Stimulated activated CD4-positive, alpha-beta T cell treated with anti-CD3 and anti-CD28 coated beads, Interleukin-4, amount 100 ng/mL, for 24 hours (primary cell): ENCODE results near the gene RPA1.

Experiments
- DNase-seq: peaks from one replicate; pipeline ENCODE4 v3.0.0-alpha.2; 2020

Gene RPA1

DNA sequence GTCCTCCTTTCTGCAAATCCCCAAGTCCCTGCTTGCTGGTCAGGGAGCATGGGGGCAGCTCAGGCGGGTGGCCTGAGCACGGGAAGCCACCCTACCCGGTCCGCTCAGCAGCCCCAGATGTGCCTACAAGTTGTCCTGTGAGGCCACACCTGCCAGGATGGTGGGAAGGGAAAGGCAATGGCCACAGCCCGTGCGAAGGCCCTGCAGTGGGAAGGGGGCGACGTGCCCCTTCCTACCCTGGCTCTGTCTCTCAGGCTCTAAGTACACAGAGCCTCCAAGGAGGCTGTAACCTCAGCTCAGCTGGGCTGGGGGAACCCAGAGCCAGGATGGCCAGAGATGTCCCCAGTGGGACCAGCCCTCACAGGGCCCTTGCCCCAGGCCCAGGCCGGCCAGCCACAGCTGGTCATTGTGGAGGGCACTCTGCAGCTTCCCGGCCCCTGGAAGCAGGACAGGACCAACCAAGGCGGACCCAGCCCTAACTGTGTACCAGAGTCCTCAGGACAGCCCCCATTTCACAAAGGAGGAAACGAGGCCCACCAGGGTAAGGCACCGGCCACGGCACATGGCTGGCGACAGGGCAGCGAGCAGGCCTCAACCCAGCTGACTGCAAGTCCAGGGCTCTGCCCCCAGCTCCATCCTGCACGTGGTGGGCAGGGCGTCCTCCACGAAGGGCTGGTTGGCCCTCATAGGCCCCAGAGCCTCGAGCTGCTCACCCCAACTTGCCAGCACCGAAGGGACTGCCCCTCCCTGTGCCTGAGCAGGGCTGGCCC lies 113.0 kb downstream of the RPA1 start:
- no peak for DNase-seq

DNA sequence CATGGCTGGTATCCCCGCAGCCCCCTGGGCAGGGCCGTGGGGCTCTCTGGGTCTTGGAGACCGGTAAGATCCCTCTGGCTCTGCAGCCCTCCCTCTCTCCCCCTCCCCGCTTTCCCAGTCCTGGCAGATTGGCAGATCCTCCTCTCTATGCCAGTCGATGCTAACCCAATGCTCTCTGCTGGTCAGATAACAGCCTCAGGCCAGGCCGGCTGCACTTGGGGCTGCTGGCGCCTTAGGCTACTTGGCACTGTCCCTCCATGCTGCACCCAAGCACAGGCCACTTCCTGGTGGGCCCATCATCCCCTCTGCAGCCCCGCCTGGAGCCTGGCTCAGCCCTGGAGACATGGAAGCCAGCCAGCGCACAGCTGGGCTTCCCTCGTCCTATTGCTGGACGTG lies 113.6 kb downstream of the RPA1 start:
- no peak for DNase-seq

DNA sequence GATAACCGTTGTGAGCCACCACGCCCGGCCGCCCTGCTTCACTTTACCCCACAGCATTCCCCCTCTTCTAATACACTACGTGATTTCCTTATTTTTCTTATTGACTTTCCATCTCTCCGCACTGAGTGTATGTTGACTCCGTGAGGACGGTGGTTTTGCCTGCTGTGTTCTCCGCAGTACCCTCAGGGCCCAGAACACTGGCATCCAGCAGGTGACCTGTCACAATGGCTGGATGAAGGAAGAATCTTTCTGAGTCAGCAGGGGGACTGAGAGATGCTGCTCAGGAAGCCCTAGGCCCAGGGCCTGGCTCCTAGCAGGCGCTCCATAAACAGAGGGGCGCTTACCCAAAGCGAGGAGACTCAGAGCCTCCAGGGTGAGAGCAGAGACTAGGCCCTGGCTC lies 115.8 kb downstream of the RPA1 start:
- no peak for DNase-seq

DNA sequence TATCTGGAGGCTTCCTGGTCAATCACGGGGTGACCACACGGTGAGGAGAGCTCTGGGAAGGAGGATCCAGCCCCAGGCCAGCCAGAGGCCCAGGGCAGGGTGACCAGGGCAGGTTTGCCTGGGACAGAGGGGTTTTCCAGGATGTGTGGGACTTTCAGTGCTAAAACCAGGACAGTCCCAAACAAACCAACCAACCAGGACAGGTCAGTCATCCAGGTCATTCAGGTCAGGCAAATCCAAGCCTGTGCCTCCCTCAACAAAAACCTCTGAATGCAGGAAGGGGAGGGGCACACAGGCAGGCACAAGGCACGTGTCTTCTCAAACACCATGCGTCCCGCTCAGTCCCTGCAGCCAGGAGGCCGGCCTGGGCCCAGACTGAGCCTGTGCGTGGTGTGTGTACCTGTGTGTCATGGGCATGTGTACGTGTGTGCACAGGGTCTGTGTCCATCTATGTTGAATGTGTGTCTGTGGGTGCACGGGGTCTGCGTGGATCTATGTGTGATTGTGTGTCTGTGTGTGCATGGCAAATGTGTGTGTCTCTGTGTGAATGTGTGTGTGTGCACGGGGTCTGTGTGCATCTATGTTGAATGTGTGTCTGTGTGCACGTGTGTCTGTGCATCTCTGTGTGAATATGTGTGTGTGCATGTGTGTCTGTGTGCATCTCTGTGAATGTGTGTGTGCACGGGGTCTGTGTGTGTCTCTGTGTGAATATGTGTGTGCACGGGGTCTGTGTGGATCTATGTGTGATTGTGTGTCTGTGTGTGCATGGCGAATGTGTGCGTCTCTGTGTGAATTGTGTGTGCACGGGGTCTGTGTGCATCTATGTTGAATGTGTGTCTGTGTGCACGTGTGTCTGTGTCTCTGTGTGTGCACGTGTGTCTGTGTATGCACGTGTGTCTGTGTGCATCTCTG lies 116.5 kb downstream of the RPA1 start:
- DNase-seq, result no peak

DNA sequence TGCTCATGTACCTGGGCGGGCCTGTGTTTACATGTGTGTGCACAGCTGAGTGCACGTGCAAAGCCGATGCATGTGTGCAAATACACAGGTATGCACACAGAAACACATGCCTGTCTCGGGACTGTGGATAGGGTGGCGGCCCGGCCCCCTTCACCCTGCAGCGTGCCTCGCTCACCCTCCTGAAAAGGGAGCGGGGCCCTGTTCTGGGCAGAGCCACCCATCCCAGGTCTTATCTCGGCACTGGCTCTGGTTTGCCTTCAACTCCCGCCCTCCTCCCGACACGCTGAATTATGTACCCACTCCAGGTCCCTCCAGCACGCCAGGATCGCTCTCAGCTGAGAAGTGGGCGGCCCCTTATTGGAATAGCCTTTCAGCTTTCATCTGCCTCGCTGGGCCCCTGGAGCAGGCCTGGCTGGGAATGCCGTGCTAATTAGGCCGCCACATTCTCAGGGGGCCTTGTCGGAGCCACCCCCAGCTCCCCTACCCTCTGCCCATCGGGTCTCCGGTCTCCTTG lies 117.5 kb downstream of the RPA1 start:
- DNase-seq, result no peak

DNA sequence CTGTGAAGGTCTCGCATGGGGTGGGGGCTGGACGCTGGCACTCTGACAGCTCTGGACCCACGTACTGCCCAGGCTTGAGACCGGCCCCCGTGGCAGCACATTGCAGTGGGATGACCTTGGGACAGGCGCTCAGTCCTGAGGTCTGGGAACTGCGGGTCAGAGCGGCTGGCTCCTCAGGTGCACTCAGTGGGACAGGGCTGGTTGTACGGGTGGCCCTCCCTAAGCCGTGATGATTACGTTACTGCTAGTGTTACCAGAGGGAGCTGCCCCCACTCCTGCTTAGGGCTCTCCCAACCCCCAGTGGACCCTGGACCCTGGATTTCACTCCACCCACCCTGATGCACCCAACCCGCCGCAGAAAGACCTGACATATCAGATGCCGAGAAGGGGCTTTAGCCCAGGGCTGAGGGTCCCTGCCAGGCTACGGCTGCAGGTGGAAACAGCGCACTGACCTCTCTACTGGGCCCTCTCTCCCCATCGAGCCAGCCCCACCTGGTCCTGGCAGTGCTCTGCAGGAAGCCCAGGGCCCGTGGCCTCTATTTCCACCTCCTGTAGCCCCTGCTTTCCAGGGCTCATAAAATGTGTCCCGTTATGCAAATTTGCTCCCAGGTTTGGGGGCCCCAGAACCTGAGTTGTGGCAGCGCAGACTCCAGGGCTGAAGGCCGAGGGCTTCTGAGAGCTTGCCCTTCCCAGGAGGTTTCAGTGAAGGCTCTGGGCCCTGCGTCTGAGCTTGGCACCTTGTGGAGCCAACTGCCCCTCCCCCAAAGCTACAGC lies 118.1 kb downstream of the RPA1 start:
- DNase-seq, result no peak

DNA sequence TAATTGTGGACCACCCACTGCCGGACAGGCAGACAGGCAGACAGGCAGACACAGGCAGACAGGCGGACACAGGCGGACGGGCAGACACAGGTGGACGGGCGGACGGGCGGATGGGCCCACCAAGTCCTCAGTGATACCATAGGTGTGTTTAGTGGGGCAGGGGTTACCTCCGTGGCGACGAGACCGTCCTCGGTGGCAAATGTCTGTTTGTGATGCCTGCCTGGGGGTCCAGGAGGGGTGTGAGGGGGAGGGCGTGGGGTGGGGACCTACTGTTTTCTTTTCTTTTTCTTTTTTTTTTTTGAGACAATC lies 118.7 kb downstream of the RPA1 start:
- DNase-seq, result no peak
